Vagina (tissue), 2 donors: ENCODE results near the gene EVPLL.
"Not testable (repeated sequence)": the region's sequence is repeated elsewhere in the genome, so short reads cannot be mapped to it uniquely, and the experiment has no call there.

Experiments
- CTCF ChIP-seq, 3 experiments: fragments of 450-650 bp in 2 of 3; fragments of 200-600 bp in 1 of 3; sonication (generic) in 1 of 3; IDR thresholded peaks; one replicate each; pipeline ENCODE4 v1.5.1; 2017 to 2019; ENCODE audit warnings: antibody characterized with exemption in 3 of 3, mild to moderate bottlenecking in 2 of 3, moderate library complexity in 2 of 3
- POLR2A ChIP-seq, 2 donors: fragments of 450-650 bp; IDR thresholded peaks; one replicate each; pipeline ENCODE4 v1.6.1; 2017; ENCODE audit warnings: antibody characterized with exemption in 2 of 2, mild to moderate bottlenecking in 2 of 2, moderate library complexity in 2 of 2
- POLR2AphosphoS5 ChIP-seq, 2 donors: sonication (generic); formaldehyde crosslinking; IDR thresholded peaks; one replicate each; pipeline ENCODE4 v1.9.0; 2017; ENCODE audit warnings: antibody characterized with exemption in 2 of 2, mild to moderate bottlenecking in 2 of 2, low read depth in 1 of 2; ENCODE audit not compliant: insufficient read depth in 1 of 2

- not testable (repeated sequence) for TF ChIP-seq CTCF (IDR thresholded peaks at IDR 0.05); POLR2A (IDR thresholded peaks at IDR 0.05); POLR2AphosphoS5 (IDR thresholded peaks at IDR 0.05; ENCODE audit: insufficient read depth in 1 of 2, low read depth in 1 of 2)
Measured at GRCh38 chr17:18412001-18412538, 34.5 kb downstream of the EVPLL start.
